Measurements from ENCODE around the gene EFCAB9.

EFCAB9 gene

DNA sequence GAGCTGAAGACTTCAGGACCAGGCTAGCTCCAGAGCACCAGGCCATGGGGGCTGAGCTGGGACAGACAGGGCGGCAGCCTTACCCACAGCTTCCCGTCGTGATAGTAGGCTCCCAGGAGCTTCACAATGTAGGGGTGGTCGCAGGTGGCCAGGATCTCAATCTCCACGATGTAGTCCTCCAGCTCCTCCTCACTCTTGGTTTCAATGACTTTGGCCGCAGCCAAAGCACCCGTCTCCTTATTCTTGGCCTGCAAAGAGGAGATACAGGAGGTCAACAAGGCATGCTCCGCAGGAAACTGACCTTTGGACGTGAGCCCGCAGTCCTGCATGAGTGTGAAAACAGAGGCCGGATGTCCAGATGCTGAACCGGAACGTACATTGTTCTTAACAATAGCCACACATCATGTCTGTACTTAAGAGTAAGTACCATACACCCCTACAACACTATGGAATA lies 37.4 kb upstream of the EFCAB9 start:
- DNase-seq (ENCODE audit: low spot score) = no peak

DNA sequence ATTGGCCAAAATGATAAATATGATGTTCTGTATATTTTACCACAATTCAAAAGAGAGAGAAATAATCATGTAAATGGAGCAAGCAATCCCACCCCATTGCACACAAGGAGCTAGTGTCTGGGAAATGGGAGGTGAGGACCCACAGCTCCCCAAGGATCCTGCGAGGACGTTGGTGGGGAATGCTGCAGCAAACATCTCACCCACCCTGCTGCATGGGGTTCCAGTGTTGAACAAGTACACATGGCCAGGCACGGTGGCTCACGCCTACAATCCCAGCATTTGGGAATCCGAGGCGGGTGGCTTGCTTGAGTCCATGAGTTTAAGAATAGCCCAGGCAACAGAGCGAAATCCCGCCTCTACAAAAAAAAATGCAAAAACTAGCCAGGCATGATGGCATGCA lies 35.0 kb upstream of the EFCAB9 start:
- TF ChIP-seq, protein P1, sequence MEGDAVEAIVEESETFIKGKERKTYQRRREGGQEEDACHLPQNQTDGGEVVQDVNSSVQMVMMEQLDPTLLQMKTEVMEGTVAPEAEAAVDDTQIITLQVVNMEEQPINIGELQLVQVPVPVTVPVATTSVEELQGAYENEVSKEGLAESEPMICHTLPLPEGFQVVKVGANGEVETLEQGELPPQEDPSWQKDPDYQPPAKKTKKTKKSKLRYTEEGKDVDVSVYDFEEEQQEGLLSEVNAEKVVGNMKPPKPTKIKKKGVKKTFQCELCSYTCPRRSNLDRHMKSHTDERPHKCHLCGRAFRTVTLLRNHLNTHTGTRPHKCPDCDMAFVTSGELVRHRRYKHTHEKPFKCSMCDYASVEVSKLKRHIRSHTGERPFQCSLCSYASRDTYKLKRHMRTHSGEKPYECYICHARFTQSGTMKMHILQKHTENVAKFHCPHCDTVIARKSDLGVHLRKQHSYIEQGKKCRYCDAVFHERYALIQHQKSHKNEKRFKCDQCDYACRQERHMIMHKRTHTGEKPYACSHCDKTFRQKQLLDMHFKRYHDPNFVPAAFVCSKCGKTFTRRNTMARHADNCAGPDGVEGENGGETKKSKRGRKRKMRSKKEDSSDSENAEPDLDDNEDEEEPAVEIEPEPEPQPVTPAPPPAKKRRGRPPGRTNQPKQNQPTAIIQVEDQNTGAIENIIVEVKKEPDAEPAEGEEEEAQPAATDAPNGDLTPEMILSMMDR (IDR thresholded peaks at IDR 0.05; ENCODE audit: borderline replicate concordance, control extremely low read depth, extremely low read depth, insufficient read depth, missing control alignments) = no peak
- in situ Hi-C loops (cut with MboI; ENCODE audit: low sequenced_read_pairs, unreplicated experiment) = no loop called here
- no peak for DNase-seq (ENCODE audit: low spot score)

More for the DNA sequence above, 37.4 kb upstream of the EFCAB9 start:
- in situ Hi-C loops (cut with MboI; ENCODE audit: low sequenced_read_pairs, unreplicated experiment) = no loop called here
- TF ChIP-seq, protein P1 (IDR thresholded peaks at IDR 0.05; ENCODE audit: borderline replicate concordance, control extremely low read depth, extremely low read depth, insufficient read depth, missing control alignments) = no peak

DNA sequence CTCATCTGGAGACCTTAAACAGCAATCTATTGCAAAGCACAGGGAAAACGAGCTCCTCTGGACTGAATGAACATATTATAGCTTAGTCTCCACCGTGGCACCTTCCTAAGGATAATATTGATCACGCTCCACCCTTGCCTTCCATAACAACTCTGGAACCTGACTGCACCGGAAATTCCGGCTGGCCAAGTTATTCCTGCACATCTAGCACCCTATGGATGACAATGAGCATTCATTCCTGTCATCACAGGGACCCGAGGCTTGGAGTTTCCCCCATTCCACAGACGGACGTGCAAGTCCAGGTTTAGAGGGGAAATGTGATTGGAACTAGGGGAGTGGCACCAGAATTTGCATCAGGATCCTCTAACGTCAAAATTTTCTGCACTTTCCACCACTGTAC lies 33.5 kb upstream of the EFCAB9 start:
- in situ Hi-C loops (cut with MboI; ENCODE audit: low sequenced_read_pairs, unreplicated experiment) = no loop called here
- TF ChIP-seq, protein P1 (IDR thresholded peaks at IDR 0.05; ENCODE audit: borderline replicate concordance, control extremely low read depth, extremely low read depth, insufficient read depth, missing control alignments) = no peak
- no peak for DNase-seq (ENCODE audit: low spot score)

DNA sequence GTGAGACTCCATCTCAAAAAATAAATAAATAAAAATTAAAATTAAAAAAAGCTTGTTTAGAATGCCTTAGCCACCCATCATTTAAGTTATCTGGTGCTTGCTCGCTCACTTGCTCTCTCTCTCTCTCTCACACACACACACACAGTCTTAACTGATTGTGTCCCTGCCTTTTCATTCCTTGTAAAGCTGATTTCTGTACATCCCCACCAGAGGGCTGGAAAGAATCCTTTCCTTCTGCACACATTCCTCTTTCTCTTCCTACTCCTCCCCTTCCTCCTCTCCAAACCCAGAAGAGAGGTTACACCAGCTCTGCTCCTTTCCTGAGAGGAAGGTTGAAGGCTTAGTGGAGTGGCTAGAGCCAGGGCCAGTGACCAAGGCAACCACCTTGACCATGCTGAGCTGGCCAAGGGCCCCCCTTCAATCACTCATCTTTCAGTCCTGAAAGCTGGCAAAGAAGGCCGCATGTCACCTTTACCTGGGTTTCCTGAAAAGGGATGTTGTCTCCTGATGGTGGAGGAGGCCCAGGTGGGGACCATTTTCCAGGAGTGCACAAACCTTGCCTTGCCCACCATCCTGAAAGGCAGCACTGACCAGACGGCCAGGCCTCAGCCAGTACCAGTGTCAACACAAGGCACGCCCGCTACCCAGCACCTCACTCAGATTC lies 31.5 kb upstream of the EFCAB9 start:
- no peak for DNase-seq (ENCODE audit: low spot score)
- in situ Hi-C loops (cut with MboI; ENCODE audit: low sequenced_read_pairs, unreplicated experiment) = no loop called here
- TF ChIP-seq, protein P1 (IDR thresholded peaks at IDR 0.05; ENCODE audit: borderline replicate concordance, control extremely low read depth, extremely low read depth, insufficient read depth, missing control alignments) = no peak

DNA sequence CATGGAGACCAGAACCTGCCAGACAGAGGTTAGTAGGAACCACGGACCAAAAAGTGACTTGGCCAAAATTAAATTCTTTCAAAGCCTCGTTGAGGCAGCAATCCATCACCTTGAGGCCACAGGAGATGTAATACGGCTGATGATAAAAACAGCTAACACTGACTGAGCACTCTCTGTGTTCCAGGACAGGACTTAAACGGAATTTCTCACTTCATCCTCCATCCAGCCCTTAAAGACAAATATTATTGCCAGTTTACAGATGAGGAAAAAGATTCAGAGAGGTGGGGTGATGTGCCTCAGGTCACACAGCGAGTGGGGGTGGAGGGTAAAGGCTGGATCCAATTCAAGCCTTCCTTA lies 31.0 kb upstream of the EFCAB9 start:
- TF ChIP-seq, protein P1 (IDR thresholded peaks at IDR 0.05; ENCODE audit: borderline replicate concordance, control extremely low read depth, extremely low read depth, insufficient read depth, missing control alignments) = no peak
- in situ Hi-C loops (cut with MboI; ENCODE audit: low sequenced_read_pairs, unreplicated experiment) = no loop called here
- DNase-seq (ENCODE audit: low spot score) = no peak

DNA sequence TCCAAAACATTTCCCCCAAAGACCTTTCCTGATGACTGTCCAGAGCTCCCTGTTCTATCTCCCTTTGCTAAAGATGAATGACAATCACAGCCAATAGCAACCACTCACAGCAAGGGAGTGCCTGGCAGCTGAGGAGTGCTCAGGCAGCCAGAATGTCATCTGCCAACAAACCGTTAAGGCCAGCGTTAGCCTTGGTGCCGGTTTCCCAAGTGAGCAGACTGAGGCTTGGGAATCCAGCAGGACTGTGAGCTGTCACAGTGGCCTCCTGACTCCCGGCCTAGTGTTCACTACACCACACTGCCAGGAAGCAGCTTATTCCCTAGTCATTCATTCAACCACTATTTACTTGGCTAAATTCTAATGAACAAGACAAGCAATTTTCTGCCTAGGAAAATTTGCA lies 30.6 kb upstream of the EFCAB9 start:
- no peak for DNase-seq (ENCODE audit: low spot score)
- in situ Hi-C loops (cut with MboI; ENCODE audit: low sequenced_read_pairs, unreplicated experiment) = no loop called here
- TF ChIP-seq, protein P1 (IDR thresholded peaks at IDR 0.05; ENCODE audit: borderline replicate concordance, control extremely low read depth, extremely low read depth, insufficient read depth, missing control alignments) = no peak

Data from GM13976 (cell line).